ENCODE measurements around the gene APBB1IP. TPM values are rescaled to one million over a fixed set of nuclear protein-coding genes. Genes with fewer than 3 reads are reported as not detected.
A peak's percentile ranks its signal among the peaks of the same experiment; 100 is the strongest.
"Not testable (repeated sequence)": the region's sequence is repeated elsewhere in the genome, so short reads cannot be mapped to it uniquely, and the experiment has no call there.

Gene APBB1IP
- total RNA-seq, 4 donors from 2014 or later = 6.1 to 9.3 (median 7.9) TPM

GRCh38 chr10:26606389-26606877 lies 168.3 kb downstream of the APBB1IP start:
- H3K4me3 ChIP-seq; DNase-seq (ENCODE audit: low spot score in 2 of 2); H3K4me1 ChIP-seq; H3K27ac ChIP-seq; H3K27me3 ChIP-seq; H3K9me3 ChIP-seq; H3K36me3 ChIP-seq: not testable (repeated sequence)
- 58 to 62% methylated on average over 4 of the region's 4 CpGs for WGBS, 2 donors
- TF ChIP-seq CTCF (IDR thresholded peaks at IDR 0.05) = peak in 4 of 5 experiments; percentile 16 to 43 (median 26)

DNA sequence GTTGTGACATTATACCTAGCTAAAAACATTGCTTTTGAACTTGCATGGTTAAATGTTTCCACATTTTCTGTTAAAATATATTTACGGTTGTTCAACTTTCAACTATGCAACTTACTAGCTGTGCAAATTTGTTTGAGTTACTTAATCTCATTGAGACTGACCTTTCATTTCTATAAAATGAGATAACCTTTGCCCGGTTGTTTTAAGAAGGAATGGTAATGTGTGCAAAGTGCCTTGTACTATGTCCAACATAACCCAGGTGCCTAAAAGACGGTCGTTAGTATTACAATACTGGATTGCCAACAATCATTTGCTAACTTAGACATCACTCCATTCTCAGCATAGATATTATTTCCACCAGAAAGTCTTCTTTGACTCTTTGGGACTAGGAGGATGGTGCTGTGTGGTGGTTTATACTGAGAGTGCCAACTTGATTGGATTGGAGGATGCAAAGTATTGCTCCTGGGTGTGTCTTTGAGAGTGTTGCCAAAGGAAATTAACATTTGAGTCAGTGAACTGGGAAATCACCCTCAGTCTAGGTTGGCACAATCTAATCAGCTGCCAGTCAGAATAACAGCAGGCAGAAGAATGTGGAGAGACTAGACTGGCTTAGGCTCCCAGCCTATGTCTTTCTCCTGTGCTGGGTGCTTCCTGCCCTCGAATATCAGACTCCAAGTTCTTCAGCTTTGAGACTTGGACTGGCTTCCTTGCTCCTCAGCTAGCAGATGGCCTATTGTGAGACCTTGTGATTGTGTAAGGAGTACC lies 174.2 kb downstream of the APBB1IP start:
- H3K36me3 ChIP-seq = no peaks in the 10 kb centered on the region

More for the DNA sequence above, 174.2 kb downstream of the APBB1IP start:
- H3K27me3 ChIP-seq = no peaks in the 10 kb centered on the region
- TF ChIP-seq POLR2A (IDR thresholded peaks at IDR 0.05) (no peak), CTCF (IDR thresholded peaks at IDR 0.05) (no peak), EP300 (IDR thresholded peaks at IDR 0.05) (no peak)
- WGBS, 2 donors = 82 to 84% methylated on average over 5 of the region's 5 CpGs
- no peaks in the 10 kb centered on the region for H3K9me3 ChIP-seq
- H3K27ac ChIP-seq = no peak overlapping the region
- H3K4me3 ChIP-seq = no peak overlapping the region
- H3K4me1 ChIP-seq = no peaks in the 10 kb centered on the region
- no peak for DNase-seq (ENCODE audit: low spot score in 2 of 2)

Small RNA genes lying within 50 kb of the gene (small RNA-seq; reads per million reads assigned to genes)
- not detected for gene RNA5SP307

Other genes starting within 250 kb of the APBB1IP start
- not detected for gene GAD2, start 221.6 kb upstream of the APBB1IP start, total RNA-seq